ENCODE data around the gene AKAP12.

Gene AKAP12

GRCh38 chr6:151391471-151392413 lies 152.0 kb downstream of the AKAP12 start, which contains the start of gene ZBTB2:
Gene ZBTB2 (minus strand): TSS chr6:151391559. CDS start chr6:151373637, 17,922 bp downstream.
- Histone ChIP-seq H4K20me1 (ENCODE audit: insufficient read depth, low read length) (no peaks in the 10 kb centered on the region), H3F3A (ENCODE audit: insufficient read depth, low read length) (0 out of 2 replicates have a peak, but pooled peaks cover 6% of the 10 kb centered on the region), H3K27ac (ENCODE audit: low read depth, low read length, poor library complexity, severe bottlenecking) (peak within 1 kb of the TSS; percentile 93), H2AFZ (ENCODE audit: low read length) (no peak within 1 kb of the TSS), H3K9me2 (ENCODE audit: low read depth, low read length) (no peaks in the 10 kb centered on the region), H3K4me2 (ENCODE audit: low read length) (peak within 1 kb of the TSS; percentile 92), H3K27me3 (ENCODE audit: insufficient read depth, low read length) (no peaks in the 10 kb centered on the region), H3K4me3 (ENCODE audit: low read depth, low read length, poor library complexity, severe bottlenecking) (peak within 1 kb of the TSS; percentile 100), H3K36me3 (ENCODE audit: insufficient read depth, low read length) (peaks cover 44% of the 10 kb centered on the region), H3K9me3 (ENCODE audit: low read length) (no peaks in the 10 kb centered on the region), H3K4me1 (ENCODE audit: insufficient read depth, low read length, severe bottlenecking) (peaks cover 51% of the 10 kb centered on the region), H3K9ac (ENCODE audit: low read length) (peak within 1 kb of the TSS; percentile 100), H3K79me2 (ENCODE audit: insufficient read depth, low read length) (peaks cover 73% of the 10 kb centered on the region)
- TF ChIP-seq EZH2 (IDR thresholded peaks at IDR 0.05; ENCODE audit: borderline replicate concordance, low read length), result no peak
- TF ChIP-seq CTCF (IDR thresholded peaks at IDR 0.05; ENCODE audit: low read length), result no peak

GRCh38 chr6:151392427-151392826 lies 152.7 kb downstream of the AKAP12 start:
- Histone ChIP-seq H3K9me3 (ENCODE audit: low read length) (no peaks in the 10 kb centered on the region), H3K4me2 (ENCODE audit: low read length) (peak overlapping the region; percentile 92), H3K9ac (ENCODE audit: low read length) (peak overlapping the region; percentile 72), H3K9me2 (ENCODE audit: low read depth, low read length) (no peaks in the 10 kb centered on the region), H3K4me3 (ENCODE audit: low read depth, low read length, poor library complexity, severe bottlenecking) (peak overlapping the region; percentile 100), H3K36me3 (ENCODE audit: insufficient read depth, low read length) (peaks cover 46% of the 10 kb centered on the region), H3K27ac (ENCODE audit: low read depth, low read length, poor library complexity, severe bottlenecking) (peak overlapping the region; percentile 93), H2AFZ (ENCODE audit: low read length) (no peak overlapping the region), H4K20me1 (ENCODE audit: insufficient read depth, low read length) (peaks cover 2% of the 10 kb centered on the region; the same call in 1 of the 2 replicates), H3F3A (ENCODE audit: insufficient read depth, low read length) (0 out of 2 replicates have a peak, but pooled peaks cover 6% of the 10 kb centered on the region), H3K79me2 (ENCODE audit: insufficient read depth, low read length) (peaks cover 73% of the 10 kb centered on the region), H3K4me1 (ENCODE audit: insufficient read depth, low read length, severe bottlenecking) (peaks cover 51% of the 10 kb centered on the region), H3K27me3 (ENCODE audit: insufficient read depth, low read length) (no peaks in the 10 kb centered on the region)
- TF ChIP-seq EZH2 (IDR thresholded peaks at IDR 0.05; ENCODE audit: borderline replicate concordance, low read length) (no peak), CTCF (IDR thresholded peaks at IDR 0.05; ENCODE audit: low read length) (no peak)

- Histone ChIP-seq H2AFZ (ENCODE audit: low read length) (no peak overlapping the region), H3K27me3 (ENCODE audit: insufficient read depth, low read length) (no peaks in the 10 kb centered on the region), H3F3A (ENCODE audit: insufficient read depth, low read length) (0 out of 2 replicates have a peak, but pooled peaks cover 6% of the 10 kb centered on the region), H3K27ac (ENCODE audit: low read depth, low read length, poor library complexity, severe bottlenecking) (no peak overlapping the region), H4K20me1 (ENCODE audit: insufficient read depth, low read length) (peaks cover 2% of the 10 kb centered on the region; the same call in 1 of the 2 replicates), H3K9ac (ENCODE audit: low read length) (peak overlapping the region; percentile 72), H3K4me3 (ENCODE audit: low read depth, low read length, poor library complexity, severe bottlenecking) (peak overlapping the region; percentile 100), H3K79me2 (ENCODE audit: insufficient read depth, low read length) (peaks cover 73% of the 10 kb centered on the region), H3K4me1 (ENCODE audit: insufficient read depth, low read length, severe bottlenecking) (peaks cover 46% of the 10 kb centered on the region), H3K36me3 (ENCODE audit: insufficient read depth, low read length) (peaks cover 48% of the 10 kb centered on the region), H3K9me3 (ENCODE audit: low read length) (no peaks in the 10 kb centered on the region), H3K9me2 (ENCODE audit: low read depth, low read length) (no peaks in the 10 kb centered on the region), H3K4me2 (ENCODE audit: low read length) (peak overlapping the region; percentile 92)
- TF ChIP-seq CTCF (IDR thresholded peaks at IDR 0.05; ENCODE audit: low read length), result no peak
- no peak for TF ChIP-seq EZH2 (IDR thresholded peaks at IDR 0.05; ENCODE audit: borderline replicate concordance, low read length)
Measured at GRCh38 chr6:151393410-151393809, 153.6 kb downstream of the AKAP12 start.

Data from OCI-LY1 (cell line).